ENCODE measurements around the gene MVB12B.

The MVB12B gene

GRCh38 chr9:126377176-126377509 is 50.5 kb downstream of the MVB12B start:
- TF ChIP-seq CTCF (IDR thresholded peaks at IDR 0.05; ENCODE audit: insufficient read depth, low read length, poor library complexity, severe bottlenecking), result no peak
- no peak overlapping the region for H2AFZ ChIP-seq (ENCODE audit: low read depth, low read length, severe bottlenecking)
- no peaks in the 10 kb centered on the region for H3K36me3 ChIP-seq (ENCODE audit: low read length)
- H3K27me3 ChIP-seq (ENCODE audit: low read length), result no peaks in the 10 kb centered on the region
- H3K4me2 ChIP-seq (ENCODE audit: low read depth, low read length, poor library complexity, severe bottlenecking), result no peak overlapping the region
- H3K9me3 ChIP-seq (ENCODE audit: insufficient read depth, low read length), result no peaks in the 10 kb centered on the region
- H3K9me2 ChIP-seq (replicated peaks; ENCODE audit: insufficient read depth, low read length), result no peaks in the 10 kb centered on the region
- H3K4me3 ChIP-seq (ENCODE audit: insufficient read depth, low read length, poor library complexity, severe bottlenecking), result no peak overlapping the region
- no peaks in the 10 kb centered on the region for H4K20me1 ChIP-seq (ENCODE audit: low read depth, low read length)
- H3F3A ChIP-seq (ENCODE audit: insufficient read depth), result no peaks in the 10 kb centered on the region
- no peak overlapping the region for H3K27ac ChIP-seq (ENCODE audit: low read depth, low read length)
- H3K79me2 ChIP-seq (ENCODE audit: insufficient read depth, low read length), result no peaks in the 10 kb centered on the region
- H3K9ac ChIP-seq (ENCODE audit: low read length), result no peak overlapping the region

DNA sequence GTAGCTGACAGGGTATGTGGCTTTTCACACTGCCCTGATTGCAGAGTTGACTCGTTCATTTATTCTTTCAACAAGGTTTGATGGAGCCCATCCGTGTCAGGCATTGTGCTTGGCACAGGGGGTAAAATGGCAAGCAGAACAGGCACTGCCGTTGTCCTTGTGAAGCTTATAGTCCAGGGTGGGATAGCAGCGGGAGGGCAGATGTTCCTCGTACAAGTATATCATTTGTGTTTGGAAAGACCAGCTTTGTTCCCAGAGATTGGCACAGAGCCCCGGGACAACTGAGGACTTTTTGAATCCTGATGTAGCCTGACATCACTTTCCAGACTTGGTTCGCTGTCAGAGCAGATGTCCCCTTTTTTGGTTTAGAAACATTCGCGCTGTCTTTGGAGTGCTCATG is 50.9 kb downstream of the MVB12B start:
- no peak overlapping the region for H3K4me2 ChIP-seq (ENCODE audit: low read depth, low read length, poor library complexity, severe bottlenecking)
- H3K79me2 ChIP-seq (ENCODE audit: insufficient read depth, low read length), result no peaks in the 10 kb centered on the region
- no peak overlapping the region for H3K9ac ChIP-seq (ENCODE audit: low read length)
- H4K20me1 ChIP-seq (ENCODE audit: low read depth, low read length), result no peaks in the 10 kb centered on the region
- H3K27ac ChIP-seq (ENCODE audit: low read depth, low read length), result no peak overlapping the region
- H2AFZ ChIP-seq (ENCODE audit: low read depth, low read length, severe bottlenecking), result no peak overlapping the region
- no peak overlapping the region for H3K4me3 ChIP-seq (ENCODE audit: insufficient read depth, low read length, poor library complexity, severe bottlenecking)
- H3F3A ChIP-seq (ENCODE audit: insufficient read depth), result no peaks in the 10 kb centered on the region
- H3K36me3 ChIP-seq (ENCODE audit: low read length), result no peaks in the 10 kb centered on the region
- H3K9me3 ChIP-seq (ENCODE audit: insufficient read depth, low read length), result no peaks in the 10 kb centered on the region
- no peaks in the 10 kb centered on the region for H3K27me3 ChIP-seq (ENCODE audit: low read length)
- no peak for TF ChIP-seq CTCF (IDR thresholded peaks at IDR 0.05; ENCODE audit: insufficient read depth, low read length, poor library complexity, severe bottlenecking)
- no peak for TF ChIP-seq EZH2phosphoT487 (conservative IDR thresholded peaks at IDR 0.05; ENCODE audit: low read length)
- no peaks in the 10 kb centered on the region for H3K9me2 ChIP-seq (replicated peaks; ENCODE audit: insufficient read depth, low read length)

DNA sequence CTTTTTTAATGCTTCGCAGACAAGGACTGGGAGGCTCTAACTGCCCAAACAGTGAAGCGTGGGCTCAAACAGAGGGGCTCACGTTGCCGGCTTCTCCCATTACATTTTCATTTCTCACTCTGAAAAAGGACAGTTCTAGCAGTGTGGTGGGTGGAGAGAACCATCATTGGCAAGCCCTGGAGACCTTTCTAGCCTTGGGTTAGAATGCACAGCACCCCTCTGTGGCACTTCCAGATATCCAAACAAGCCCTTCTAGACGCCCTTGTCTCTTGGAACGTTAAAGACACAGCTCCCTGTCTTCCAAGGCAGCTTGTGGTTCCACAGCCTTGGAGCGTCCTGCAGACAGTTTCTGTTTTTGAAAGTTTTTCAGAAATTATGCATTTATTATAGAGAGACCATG is 52.1 kb downstream of the MVB12B start:
- H3K9me2 ChIP-seq (replicated peaks; ENCODE audit: insufficient read depth, low read length), result no peaks in the 10 kb centered on the region
- no peak overlapping the region for H3K4me2 ChIP-seq (ENCODE audit: low read depth, low read length, poor library complexity, severe bottlenecking)
- H3K79me2 ChIP-seq (ENCODE audit: insufficient read depth, low read length), result no peaks in the 10 kb centered on the region
- H2AFZ ChIP-seq (ENCODE audit: low read depth, low read length, severe bottlenecking), result no peak overlapping the region
- H3K36me3 ChIP-seq (ENCODE audit: low read length), result no peaks in the 10 kb centered on the region
- H3K4me3 ChIP-seq (ENCODE audit: insufficient read depth, low read length, poor library complexity, severe bottlenecking), result no peak overlapping the region
- H3K27me3 ChIP-seq (ENCODE audit: low read length), result no peaks in the 10 kb centered on the region
- no peaks in the 10 kb centered on the region for H4K20me1 ChIP-seq (ENCODE audit: low read depth, low read length)
- H3K9ac ChIP-seq (ENCODE audit: low read length), result no peak overlapping the region
- H3K9me3 ChIP-seq (ENCODE audit: insufficient read depth, low read length), result no peaks in the 10 kb centered on the region
- no peak for TF ChIP-seq EZH2phosphoT487 (conservative IDR thresholded peaks at IDR 0.05; ENCODE audit: low read length)
- no peaks in the 10 kb centered on the region for H3F3A ChIP-seq (ENCODE audit: insufficient read depth)
- no peak overlapping the region for H3K27ac ChIP-seq (ENCODE audit: low read depth, low read length)

- H3K36me3 ChIP-seq (ENCODE audit: low read length), result no peaks in the 10 kb centered on the region
- H3K79me2 ChIP-seq (ENCODE audit: insufficient read depth, low read length), result no peaks in the 10 kb centered on the region
- H4K20me1 ChIP-seq (ENCODE audit: low read depth, low read length), result no peaks in the 10 kb centered on the region
- H3K4me3 ChIP-seq (ENCODE audit: insufficient read depth, low read length, poor library complexity, severe bottlenecking), result no peak overlapping the region
- H2AFZ ChIP-seq (ENCODE audit: low read depth, low read length, severe bottlenecking), result no peak overlapping the region
- no peak overlapping the region for H3K27ac ChIP-seq (ENCODE audit: low read depth, low read length)
- H3K9ac ChIP-seq (ENCODE audit: low read length), result no peak overlapping the region
- no peaks in the 10 kb centered on the region for H3K9me3 ChIP-seq (ENCODE audit: insufficient read depth, low read length)
- no peaks in the 10 kb centered on the region for H3F3A ChIP-seq (ENCODE audit: insufficient read depth)
- no peaks in the 10 kb centered on the region for H3K27me3 ChIP-seq (ENCODE audit: low read length)
- H3K9me2 ChIP-seq (replicated peaks; ENCODE audit: insufficient read depth, low read length), result no peaks in the 10 kb centered on the region
- no peak overlapping the region for H3K4me2 ChIP-seq (ENCODE audit: low read depth, low read length, poor library complexity, severe bottlenecking)
- TF ChIP-seq EZH2phosphoT487 (conservative IDR thresholded peaks at IDR 0.05; ENCODE audit: low read length), result no peak
Measured at GRCh38 chr9:126379661-126380360, 53.2 kb downstream of the MVB12B start.

Data from SU-DHL-6 (cell line).